ENCODE results near the gene SH3BGRL3.

DNA sequence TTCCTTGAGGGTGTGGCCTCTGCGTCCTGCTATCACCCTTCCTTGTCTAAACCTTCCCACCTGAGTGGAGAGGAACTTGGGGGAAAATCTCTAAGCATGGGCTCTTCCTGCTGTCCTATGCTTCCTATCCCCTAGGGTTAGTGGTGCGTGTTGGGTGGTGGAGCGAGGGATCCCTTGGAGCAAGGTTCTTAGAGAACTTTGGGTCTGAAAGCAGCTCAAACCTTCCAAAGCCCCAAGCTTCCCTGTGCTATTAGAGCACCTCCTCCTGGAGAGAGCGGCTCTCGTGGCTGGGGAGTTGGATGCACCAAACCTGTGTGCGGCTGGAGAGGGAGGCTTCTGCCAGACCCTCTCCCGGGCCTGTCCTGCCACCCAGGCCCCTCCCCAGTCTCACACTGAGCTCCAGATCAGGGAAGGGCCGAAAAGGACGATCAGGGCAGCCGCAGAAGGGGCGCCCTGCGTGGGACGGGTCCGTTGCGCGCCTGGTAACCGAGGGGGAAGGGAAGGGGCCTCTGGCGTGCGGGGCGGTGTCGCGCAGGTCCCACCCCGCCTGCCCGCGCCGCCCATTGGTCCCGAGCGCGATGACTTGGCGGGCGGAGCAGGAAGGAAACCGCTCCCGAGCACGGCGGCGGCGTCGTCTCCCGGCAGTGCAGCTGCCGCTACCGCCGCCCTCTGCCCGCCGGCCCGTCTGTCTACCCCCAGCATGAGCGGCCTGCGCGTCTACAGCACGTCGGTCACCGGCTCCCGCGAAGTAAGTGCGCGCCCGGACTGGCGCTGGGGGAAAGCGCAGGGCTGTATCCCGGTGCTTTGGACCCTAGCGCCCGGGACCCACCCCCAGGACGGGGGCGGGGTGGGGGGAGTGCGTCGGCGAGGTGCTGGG, at the start of gene SH3BGRL3:
- TF ChIP-seq TAF1 (IDR thresholded peaks at IDR 0.05; ENCODE audit: borderline replicate concordance, low read depth, low read length) = peak; percentile 24; the same call in 1 of the 2 replicates
- TF ChIP-seq POLR2A (IDR thresholded peaks at IDR 0.05; ENCODE audit: low read depth, low read length) = peak; percentile 87
